ENCODE measurements around the gene AFF3.

DNA sequence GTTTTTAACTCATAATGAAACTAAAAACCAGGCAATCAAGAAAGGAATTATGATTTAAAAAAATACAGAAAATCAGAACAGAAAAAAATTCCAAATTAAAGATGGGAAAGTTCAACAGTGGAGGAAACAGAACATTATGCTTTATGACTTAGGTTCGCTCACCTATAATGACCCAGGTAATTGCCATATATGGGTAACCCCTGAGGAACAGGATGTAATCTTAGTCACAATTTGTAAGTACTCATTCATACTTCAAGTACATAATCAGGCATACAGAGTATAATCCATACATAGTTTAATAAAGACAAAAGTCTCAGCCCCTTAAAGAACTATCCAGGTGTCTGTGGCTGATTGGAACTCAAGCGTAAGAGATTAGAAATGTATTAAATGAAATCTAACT, 159.6 kb downstream of the AFF3 start:
- TF ChIP-seq, protein P1, sequence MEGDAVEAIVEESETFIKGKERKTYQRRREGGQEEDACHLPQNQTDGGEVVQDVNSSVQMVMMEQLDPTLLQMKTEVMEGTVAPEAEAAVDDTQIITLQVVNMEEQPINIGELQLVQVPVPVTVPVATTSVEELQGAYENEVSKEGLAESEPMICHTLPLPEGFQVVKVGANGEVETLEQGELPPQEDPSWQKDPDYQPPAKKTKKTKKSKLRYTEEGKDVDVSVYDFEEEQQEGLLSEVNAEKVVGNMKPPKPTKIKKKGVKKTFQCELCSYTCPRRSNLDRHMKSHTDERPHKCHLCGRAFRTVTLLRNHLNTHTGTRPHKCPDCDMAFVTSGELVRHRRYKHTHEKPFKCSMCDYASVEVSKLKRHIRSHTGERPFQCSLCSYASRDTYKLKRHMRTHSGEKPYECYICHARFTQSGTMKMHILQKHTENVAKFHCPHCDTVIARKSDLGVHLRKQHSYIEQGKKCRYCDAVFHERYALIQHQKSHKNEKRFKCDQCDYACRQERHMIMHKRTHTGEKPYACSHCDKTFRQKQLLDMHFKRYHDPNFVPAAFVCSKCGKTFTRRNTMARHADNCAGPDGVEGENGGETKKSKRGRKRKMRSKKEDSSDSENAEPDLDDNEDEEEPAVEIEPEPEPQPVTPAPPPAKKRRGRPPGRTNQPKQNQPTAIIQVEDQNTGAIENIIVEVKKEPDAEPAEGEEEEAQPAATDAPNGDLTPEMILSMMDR (IDR thresholded peaks at IDR 0.05), result no peak
- TF ChIP-seq ZFX (IDR thresholded peaks at IDR 0.05; ENCODE audit: borderline replicate concordance), result no peak

All from 22Rv1 (cell line).